Activated CD4-positive, alpha-beta T cell treated with anti-CD3 and anti-CD28 coated beads, Interleukin-2, Interleukin-4, amounts not matched to agents 100 ng/mL and 50 ng/mL, durations not matched to agents 16 hours and 8 hours (primary cell): Measurements from ENCODE around the gene CWC27.

Source experiments
- DNase-seq: peaks from one replicate; pipeline ENCODE4 v3.0.0-alpha.2; 2020; ENCODE audit warnings: low spot score

The CWC27 gene, protein sequence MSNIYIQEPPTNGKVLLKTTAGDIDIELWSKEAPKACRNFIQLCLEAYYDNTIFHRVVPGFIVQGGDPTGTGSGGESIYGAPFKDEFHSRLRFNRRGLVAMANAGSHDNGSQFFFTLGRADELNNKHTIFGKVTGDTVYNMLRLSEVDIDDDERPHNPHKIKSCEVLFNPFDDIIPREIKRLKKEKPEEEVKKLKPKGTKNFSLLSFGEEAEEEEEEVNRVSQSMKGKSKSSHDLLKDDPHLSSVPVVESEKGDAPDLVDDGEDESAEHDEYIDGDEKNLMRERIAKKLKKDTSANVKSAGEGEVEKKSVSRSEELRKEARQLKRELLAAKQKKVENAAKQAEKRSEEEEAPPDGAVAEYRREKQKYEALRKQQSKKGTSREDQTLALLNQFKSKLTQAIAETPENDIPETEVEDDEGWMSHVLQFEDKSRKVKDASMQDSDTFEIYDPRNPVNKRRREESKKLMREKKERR

DNA sequence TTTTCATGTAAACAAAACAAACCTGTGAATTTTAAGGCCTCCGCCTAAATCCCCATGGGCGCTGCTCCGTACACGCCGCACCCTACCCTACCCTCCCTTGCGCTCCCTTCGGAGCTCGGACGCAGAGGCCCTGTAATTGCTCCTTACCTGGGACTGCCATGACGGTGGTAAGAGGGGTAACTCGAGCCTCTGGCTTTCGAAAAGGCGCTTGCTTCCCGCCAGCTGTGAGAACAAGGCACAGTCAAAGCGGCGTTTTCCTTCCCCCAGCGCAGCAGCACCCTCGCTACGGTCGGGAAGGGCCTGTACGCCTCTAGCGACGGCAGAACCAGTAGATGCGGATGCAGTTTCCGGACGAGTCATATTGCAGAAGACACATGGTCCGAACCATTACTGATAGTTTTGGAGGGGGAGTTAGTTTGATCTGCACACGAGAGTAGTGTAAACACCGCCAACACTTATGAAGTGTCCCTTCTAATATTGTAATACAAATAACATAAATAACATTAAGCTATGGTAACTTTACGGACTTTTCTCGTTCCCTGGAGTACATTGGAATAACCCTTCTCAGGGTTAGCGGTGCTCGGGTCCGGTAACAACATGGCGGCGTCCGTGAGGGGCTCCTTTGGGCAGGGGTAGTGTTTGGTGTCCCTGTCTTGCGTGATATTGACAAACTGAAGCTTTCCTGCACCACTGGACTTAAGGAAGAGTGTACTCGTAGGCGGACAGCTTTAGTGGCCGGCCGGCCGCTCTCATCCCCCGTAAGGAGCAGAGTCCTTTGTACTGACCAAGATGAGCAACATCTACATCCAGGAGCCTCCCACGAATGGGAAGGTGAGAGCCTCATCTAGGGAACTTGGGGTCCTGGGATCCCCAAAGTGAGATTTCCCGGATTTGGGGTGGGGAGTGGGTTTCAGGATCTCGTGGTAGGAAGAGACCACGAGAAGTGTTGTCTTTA lies at the start of gene CWC27, which contains the start of gene SREK1IP1:
CWC27 (plus strand) TSS at position 573 of the 955 bp plus-strand sequence; CDS start at position 790, 217 bp downstream.
SREK1IP1 (minus strand) TSS at position 334 of the 955 bp plus-strand sequence; CDS start at position 160, 174 bp downstream.
- peak; percentile 88 for DNase-seq

GRCh38 chr5:64722588-64722987 lies 46.1 kb upstream of the CWC27 start:
- no peak for DNase-seq

GRCh38 chr5:64727150-64727549 lies 41.6 kb upstream of the CWC27 start:
- no peak for DNase-seq

- DNase-seq, result no peak
These were observed 26.3 kb upstream of the CWC27 start for GRCh38 chr5:64742411-64742810.

DNA sequence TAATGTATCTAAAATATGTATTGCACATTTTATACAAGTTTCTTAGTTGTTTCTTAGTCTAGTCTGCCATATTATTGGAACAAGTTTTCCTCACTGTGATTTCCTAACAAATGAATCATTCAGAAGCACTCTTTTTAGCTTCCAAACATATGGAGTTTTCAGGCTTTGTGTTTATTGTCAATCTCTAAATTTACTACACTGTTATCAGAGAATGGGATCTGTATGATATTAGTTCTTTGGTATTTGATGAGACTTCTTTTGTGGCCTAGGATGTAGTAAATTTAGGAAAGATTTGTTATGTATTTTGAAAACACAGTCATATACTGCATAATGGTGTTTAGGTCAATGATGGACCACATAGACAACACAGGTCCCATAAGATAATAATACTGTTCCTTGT lies 25.9 kb upstream of the CWC27 start:
- DNase-seq, result no peak

GRCh38 chr5:64744914-64745313 lies 23.8 kb upstream of the CWC27 start:
- DNase-seq, result no peak

- DNase-seq, result no peak
These were observed 22.3 kb upstream of the CWC27 start for GRCh38 chr5:64746446-64746845.

DNA sequence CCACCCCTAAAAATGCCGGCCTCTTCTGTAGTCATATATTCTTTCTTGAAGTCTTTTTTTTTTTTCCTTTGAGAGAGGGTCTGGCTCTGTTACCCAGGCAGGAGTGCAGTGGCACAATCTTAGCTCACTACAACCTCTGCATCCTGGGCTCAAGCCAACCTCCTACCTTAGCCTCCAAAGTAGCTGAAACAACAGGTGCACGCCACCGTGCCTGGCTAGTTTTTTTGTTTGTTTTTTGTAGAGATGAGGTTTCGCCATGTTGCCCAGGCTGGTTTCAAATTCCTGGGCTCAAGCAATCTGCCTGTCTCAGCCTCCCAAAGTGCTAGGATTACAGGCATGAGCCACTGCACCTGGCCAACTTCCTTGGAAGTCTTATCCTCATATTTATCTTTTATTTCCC lies 19.3 kb upstream of the CWC27 start:
- DNase-seq, result no peak

DNA sequence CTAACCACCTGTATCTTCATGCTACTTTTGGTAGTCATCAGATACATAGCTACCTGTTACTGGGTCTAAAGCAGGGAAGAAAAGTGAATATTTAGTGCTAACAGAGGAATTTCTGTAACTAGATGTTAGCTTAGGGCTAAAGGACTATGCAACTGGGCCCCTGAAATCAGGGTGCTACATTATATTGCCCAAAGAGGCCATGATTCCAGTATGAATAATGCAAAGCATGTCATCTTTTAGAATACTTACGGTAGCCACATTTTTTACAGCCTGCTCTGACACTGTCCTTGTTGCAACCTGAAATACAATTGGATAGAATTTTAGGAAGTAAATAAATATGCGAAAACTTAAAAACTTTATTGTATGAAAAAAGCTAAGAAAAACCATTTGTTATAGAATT lies 14.7 kb upstream of the CWC27 start:
- DNase-seq, result no peak

DNA sequence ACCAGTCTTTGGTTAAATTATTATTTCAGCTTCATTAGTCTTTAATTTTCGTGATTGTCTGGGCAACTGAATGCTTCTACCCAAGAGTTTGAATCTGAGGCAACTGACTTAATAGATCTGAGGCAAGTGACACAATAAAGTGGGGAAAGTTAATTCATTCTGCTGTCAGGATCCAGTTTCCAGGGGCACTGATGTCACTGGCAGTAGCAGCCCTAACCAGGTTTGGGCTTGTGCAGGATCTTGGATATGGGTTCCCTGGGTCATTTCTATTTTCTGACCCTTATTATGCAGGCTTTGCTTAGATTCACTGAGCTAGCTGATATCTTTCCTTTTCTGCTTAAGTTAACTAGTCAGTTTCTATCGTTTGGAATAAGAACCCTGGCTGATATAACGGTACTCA lies 9.8 kb upstream of the CWC27 start:
- no peak for DNase-seq

GRCh38 chr5:64759960-64760660 lies 8.6 kb upstream of the CWC27 start:
- no peak for DNase-seq

DNA sequence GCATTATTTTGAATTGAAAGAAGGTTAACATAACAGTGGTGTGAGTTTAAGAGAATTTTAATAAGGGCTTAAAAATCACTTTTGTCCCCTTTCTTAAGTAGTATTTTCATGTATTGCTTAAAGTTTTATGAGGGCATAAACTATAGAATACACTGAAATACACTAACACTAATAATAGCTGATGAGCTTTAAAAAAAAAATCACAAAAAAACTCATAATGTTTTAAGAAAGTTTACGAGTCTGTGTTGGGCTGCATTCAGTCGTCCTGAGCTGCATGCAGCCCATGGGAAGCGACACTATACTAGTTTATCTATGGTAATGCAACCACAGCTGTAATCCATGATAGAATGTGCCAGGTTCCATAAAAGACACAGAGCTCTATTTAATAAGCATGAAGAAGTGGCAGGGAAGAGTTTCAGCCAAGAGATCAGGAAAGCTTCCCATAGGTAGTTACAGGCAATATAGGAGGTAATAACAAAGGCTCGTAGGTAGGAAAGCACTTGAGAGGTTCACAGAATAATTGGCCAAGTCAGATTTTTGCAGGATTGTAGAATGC lies 4.7 kb upstream of the CWC27 start:
- no peak for DNase-seq

GRCh38 chr5:64765804-64766504 lies 2.8 kb upstream of the CWC27 start:
- DNase-seq, result no peak

DNA sequence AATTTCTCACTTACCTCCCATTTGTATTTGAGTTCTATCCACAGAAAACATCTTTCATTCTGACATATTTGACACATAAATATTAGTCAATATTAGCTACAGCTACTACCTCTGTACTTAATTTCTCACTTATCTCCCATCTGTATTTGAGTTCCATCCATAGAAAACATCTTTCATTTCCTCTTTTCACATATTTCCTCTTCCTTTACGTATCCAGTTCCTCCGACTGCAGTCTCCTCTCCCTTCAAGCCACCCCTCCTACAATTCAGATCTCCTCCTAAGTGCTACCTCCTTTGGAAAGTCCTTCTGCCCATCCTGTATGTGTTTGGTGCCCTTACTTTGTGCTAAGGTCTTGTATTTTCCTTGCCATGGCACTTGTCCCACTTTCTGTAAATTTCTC lies 1.8 kb upstream of the CWC27 start:
- no peak for DNase-seq

DNA sequence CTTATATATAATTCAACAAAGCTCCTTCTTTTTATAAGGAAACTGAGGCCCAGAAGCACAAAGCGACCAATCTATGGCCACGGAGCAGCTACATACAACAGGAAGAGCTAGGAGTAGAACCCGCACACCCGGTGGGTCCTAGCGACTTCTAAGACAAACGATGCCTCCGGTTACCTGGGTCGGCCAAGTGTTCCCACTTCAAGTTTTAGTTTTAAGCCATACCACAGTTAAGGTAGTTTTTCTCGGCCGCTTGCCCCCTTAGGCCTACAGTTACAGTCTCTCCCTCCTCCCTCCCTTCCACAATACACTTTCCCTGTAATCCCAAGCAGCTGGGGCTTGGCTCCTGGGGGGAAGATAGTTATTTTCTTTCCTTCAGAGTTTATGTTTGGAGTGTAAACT lies 772 bp upstream of the CWC27 start:
- DNase-seq, result peak; percentile 10

DNA sequence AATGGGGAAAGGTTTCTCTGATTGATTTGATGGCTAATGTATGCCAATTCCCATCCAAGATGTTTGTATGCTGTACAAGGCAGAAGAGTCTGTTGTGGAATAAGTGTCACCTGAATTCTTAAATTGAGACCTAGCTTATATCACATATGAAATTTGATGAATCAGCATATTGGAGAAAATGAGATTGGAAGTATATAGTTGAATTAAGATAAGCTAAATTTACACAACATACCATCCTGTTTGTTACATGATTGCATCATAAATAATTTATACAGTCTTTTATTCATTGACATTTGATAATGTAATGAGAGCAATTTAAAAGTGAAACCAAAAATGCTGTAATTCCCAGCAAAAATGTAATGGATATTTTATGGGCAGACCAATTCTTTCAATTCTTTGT lies 1.1 kb downstream of the CWC27 start:
- no peak for DNase-seq

DNA sequence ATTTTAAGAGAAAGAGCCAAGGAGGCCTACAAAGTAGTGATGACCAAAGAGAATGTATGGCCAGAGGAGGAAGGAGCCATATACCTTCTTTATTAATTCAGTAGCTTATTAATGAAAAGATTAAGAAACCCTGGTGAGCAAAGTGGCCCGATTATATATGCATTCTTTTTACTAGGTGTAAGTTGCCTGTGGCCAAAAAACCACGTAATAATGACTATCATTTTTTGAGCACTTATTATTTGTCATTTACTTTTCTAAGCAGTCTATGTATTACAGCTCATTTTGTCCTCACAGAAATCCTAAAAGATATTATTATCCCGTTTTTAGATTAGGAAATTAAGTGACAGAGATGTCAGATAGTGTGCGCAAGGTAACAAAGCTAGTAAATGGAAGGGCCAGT lies 3.0 kb downstream of the CWC27 start:
- DNase-seq, result no peak

DNA sequence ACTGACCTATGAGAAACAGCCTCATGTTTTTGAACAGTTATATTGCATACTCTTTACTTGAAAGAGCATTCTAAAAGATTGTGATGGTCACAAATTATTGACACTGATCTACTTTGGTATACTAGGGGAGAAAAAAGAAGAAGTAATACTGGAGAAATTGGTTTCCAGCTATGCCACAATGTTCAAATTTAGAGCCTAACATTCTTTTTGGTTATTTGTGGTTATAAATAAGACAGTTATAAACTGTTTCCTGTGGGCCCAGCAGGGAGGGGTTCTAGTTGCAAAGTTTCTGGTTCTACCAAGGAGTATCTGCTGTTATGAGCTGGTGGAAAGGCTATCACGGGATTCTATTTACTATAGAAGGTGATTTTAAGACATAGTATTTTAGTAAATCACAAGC lies 4.8 kb downstream of the CWC27 start:
- no peak for DNase-seq

GRCh38 chr5:64775291-64775690 lies 6.6 kb downstream of the CWC27 start:
- no peak for DNase-seq

DNA sequence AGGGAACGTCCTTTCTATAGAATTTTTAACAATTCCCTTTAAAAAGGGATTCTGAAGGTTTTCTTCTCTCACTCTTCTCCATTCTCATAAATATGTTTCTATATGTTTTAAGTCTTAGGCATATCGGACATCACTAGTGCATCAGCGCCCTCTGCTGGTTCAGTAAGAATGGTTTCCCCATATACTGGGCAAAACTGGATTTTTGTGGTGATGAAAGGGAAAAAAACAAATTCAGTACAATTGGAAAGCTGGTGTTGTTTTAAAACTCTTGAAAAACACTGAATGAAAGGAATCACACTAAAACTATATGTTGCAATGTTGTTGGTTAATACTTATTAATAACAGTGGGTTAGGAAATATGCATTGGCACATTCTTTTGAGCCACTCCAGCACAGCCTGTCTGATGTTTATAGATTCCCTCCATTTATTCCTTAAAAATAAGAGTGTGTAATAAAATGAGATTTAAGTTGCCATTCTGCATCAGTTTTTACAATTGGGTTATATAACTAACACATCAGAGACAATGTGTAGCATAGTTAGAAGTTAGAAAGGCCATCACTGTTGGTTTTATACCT lies 15.8 kb downstream of the CWC27 start:
- DNase-seq, result peak; percentile 71

GRCh38 chr5:64786372-64786771 lies 17.6 kb downstream of the CWC27 start:
- DNase-seq, result no peak
